ENCODE results near the gene CDH4.

Gene CDH4

GRCh38 chr20:61922411-61922810 is 670.4 kb downstream of the CDH4 start:
- no peak overlapping the region for H3K4me3 ChIP-seq (ENCODE audit: low read depth, low read length)
- peaks cover 4% of the 10 kb centered on the region for H3K36me3 ChIP-seq (ENCODE audit: control insufficient read depth, insufficient read depth, low read length)
- no peaks in the 10 kb centered on the region for H3K4me1 ChIP-seq (ENCODE audit: control insufficient read depth, insufficient read depth, low read length)
- H3K9me3 ChIP-seq (ENCODE audit: control insufficient read depth, insufficient read depth, low read length): no peaks in the 10 kb centered on the region
- no peaks in the 10 kb centered on the region for H3K27me3 ChIP-seq (ENCODE audit: control insufficient read depth, insufficient read depth, low read length)
- no peak overlapping the region for H3K9ac ChIP-seq (ENCODE audit: low read depth, low read length)

GRCh38 chr20:61922936-61923335 is 670.9 kb downstream of the CDH4 start:
- H3K9me3 ChIP-seq (ENCODE audit: control insufficient read depth, insufficient read depth, low read length): no peaks in the 10 kb centered on the region
- H3K36me3 ChIP-seq (ENCODE audit: control insufficient read depth, insufficient read depth, low read length): peaks cover 4% of the 10 kb centered on the region
- H3K4me3 ChIP-seq (ENCODE audit: low read depth, low read length): no peak overlapping the region
- H3K4me1 ChIP-seq (ENCODE audit: control insufficient read depth, insufficient read depth, low read length): no peaks in the 10 kb centered on the region
- H3K9ac ChIP-seq (ENCODE audit: low read depth, low read length): no peak overlapping the region
- no peaks in the 10 kb centered on the region for H3K27me3 ChIP-seq (ENCODE audit: control insufficient read depth, insufficient read depth, low read length)

GRCh38 chr20:61923371-61924166 is 671.5 kb downstream of the CDH4 start:
- no peak overlapping the region for H3K9ac ChIP-seq (ENCODE audit: low read depth, low read length)
- H3K9me3 ChIP-seq (ENCODE audit: control insufficient read depth, insufficient read depth, low read length): no peaks in the 10 kb centered on the region
- no peaks in the 10 kb centered on the region for H3K27me3 ChIP-seq (ENCODE audit: control insufficient read depth, insufficient read depth, low read length)
- no peak overlapping the region for H3K4me3 ChIP-seq (ENCODE audit: low read depth, low read length)
- peaks cover 4% of the 10 kb centered on the region for H3K36me3 ChIP-seq (ENCODE audit: control insufficient read depth, insufficient read depth, low read length)
- H3K4me1 ChIP-seq (ENCODE audit: control insufficient read depth, insufficient read depth, low read length): no peaks in the 10 kb centered on the region

GRCh38 chr20:61924211-61924857 is 672.3 kb downstream of the CDH4 start:
- Histone ChIP-seq H3K36me3 (ENCODE audit: control insufficient read depth, insufficient read depth, low read length) (peaks cover 4% of the 10 kb centered on the region), H3K4me3 (ENCODE audit: low read depth, low read length) (no peak overlapping the region), H3K27me3 (ENCODE audit: control insufficient read depth, insufficient read depth, low read length) (no peaks in the 10 kb centered on the region), H3K9me3 (ENCODE audit: control insufficient read depth, insufficient read depth, low read length) (no peaks in the 10 kb centered on the region), H3K4me1 (ENCODE audit: control insufficient read depth, insufficient read depth, low read length) (no peaks in the 10 kb centered on the region), H3K9ac (ENCODE audit: low read depth, low read length) (no peak overlapping the region)

GRCh38 chr20:61924858-61925554 is 672.9 kb downstream of the CDH4 start:
- peaks cover 6% of the 10 kb centered on the region for H3K36me3 ChIP-seq (ENCODE audit: control insufficient read depth, insufficient read depth, low read length)
- H3K4me1 ChIP-seq (ENCODE audit: control insufficient read depth, insufficient read depth, low read length): no peaks in the 10 kb centered on the region
- H3K9me3 ChIP-seq (ENCODE audit: control insufficient read depth, insufficient read depth, low read length): no peaks in the 10 kb centered on the region
- no peak overlapping the region for H3K4me3 ChIP-seq (ENCODE audit: low read depth, low read length)
- no peaks in the 10 kb centered on the region for H3K27me3 ChIP-seq (ENCODE audit: control insufficient read depth, insufficient read depth, low read length)
- no peak overlapping the region for H3K9ac ChIP-seq (ENCODE audit: low read depth, low read length)

- no peak overlapping the region for H3K4me3 ChIP-seq (ENCODE audit: low read depth, low read length)
- H3K9me3 ChIP-seq (ENCODE audit: control insufficient read depth, insufficient read depth, low read length): no peaks in the 10 kb centered on the region
- peaks cover 6% of the 10 kb centered on the region for H3K36me3 ChIP-seq (ENCODE audit: control insufficient read depth, insufficient read depth, low read length)
- H3K4me1 ChIP-seq (ENCODE audit: control insufficient read depth, insufficient read depth, low read length): no peaks in the 10 kb centered on the region
- no peaks in the 10 kb centered on the region for H3K27me3 ChIP-seq (ENCODE audit: control insufficient read depth, insufficient read depth, low read length)
- no peak overlapping the region for H3K9ac ChIP-seq (ENCODE audit: low read depth, low read length)
Observed at GRCh38 chr20:61925555-61926252, 673.6 kb downstream of the CDH4 start.

GRCh38 chr20:61926253-61926613 is 674.2 kb downstream of the CDH4 start:
- no peaks in the 10 kb centered on the region for H3K9me3 ChIP-seq (ENCODE audit: control insufficient read depth, insufficient read depth, low read length)
- H3K9ac ChIP-seq (ENCODE audit: low read depth, low read length): no peak overlapping the region
- H3K4me1 ChIP-seq (ENCODE audit: control insufficient read depth, insufficient read depth, low read length): no peaks in the 10 kb centered on the region
- no peak overlapping the region for H3K4me3 ChIP-seq (ENCODE audit: low read depth, low read length)
- H3K36me3 ChIP-seq (ENCODE audit: control insufficient read depth, insufficient read depth, low read length): peaks cover 6% of the 10 kb centered on the region
- no peaks in the 10 kb centered on the region for H3K27me3 ChIP-seq (ENCODE audit: control insufficient read depth, insufficient read depth, low read length)

- H3K27me3 ChIP-seq (ENCODE audit: control insufficient read depth, insufficient read depth, low read length): no peaks in the 10 kb centered on the region
- no peaks in the 10 kb centered on the region for H3K4me1 ChIP-seq (ENCODE audit: control insufficient read depth, insufficient read depth, low read length)
- H3K9ac ChIP-seq (ENCODE audit: low read depth, low read length): no peak overlapping the region
- H3K36me3 ChIP-seq (ENCODE audit: control insufficient read depth, insufficient read depth, low read length): peaks cover 6% of the 10 kb centered on the region
- no peak overlapping the region for H3K4me3 ChIP-seq (ENCODE audit: low read depth, low read length)
- H3K9me3 ChIP-seq (ENCODE audit: control insufficient read depth, insufficient read depth, low read length): no peaks in the 10 kb centered on the region
Observed at GRCh38 chr20:61926796-61927192, 674.7 kb downstream of the CDH4 start.

- H3K9ac ChIP-seq (ENCODE audit: low read depth, low read length): no peak overlapping the region
- no peaks in the 10 kb centered on the region for H3K27me3 ChIP-seq (ENCODE audit: control insufficient read depth, insufficient read depth, low read length)
- no peak overlapping the region for H3K4me3 ChIP-seq (ENCODE audit: low read depth, low read length)
- no peaks in the 10 kb centered on the region for H3K4me1 ChIP-seq (ENCODE audit: control insufficient read depth, insufficient read depth, low read length)
- H3K9me3 ChIP-seq (ENCODE audit: control insufficient read depth, insufficient read depth, low read length): no peaks in the 10 kb centered on the region
- peaks cover 6% of the 10 kb centered on the region for H3K36me3 ChIP-seq (ENCODE audit: control insufficient read depth, insufficient read depth, low read length)
Observed at GRCh38 chr20:61927193-61927825, 675.2 kb downstream of the CDH4 start.

GRCh38 chr20:61927826-61928541 is 675.9 kb downstream of the CDH4 start:
- H3K36me3 ChIP-seq (ENCODE audit: control insufficient read depth, insufficient read depth, low read length): peaks cover 6% of the 10 kb centered on the region
- no peaks in the 10 kb centered on the region for H3K9me3 ChIP-seq (ENCODE audit: control insufficient read depth, insufficient read depth, low read length)
- no peak overlapping the region for H3K4me3 ChIP-seq (ENCODE audit: low read depth, low read length)
- no peaks in the 10 kb centered on the region for H3K4me1 ChIP-seq (ENCODE audit: control insufficient read depth, insufficient read depth, low read length)
- no peaks in the 10 kb centered on the region for H3K27me3 ChIP-seq (ENCODE audit: control insufficient read depth, insufficient read depth, low read length)
- H3K9ac ChIP-seq (ENCODE audit: low read depth, low read length): no peak overlapping the region

GRCh38 chr20:61929561-61929960 is 677.5 kb downstream of the CDH4 start:
- Histone ChIP-seq H3K4me1 (ENCODE audit: control insufficient read depth, insufficient read depth, low read length) (no peaks in the 10 kb centered on the region), H3K9ac (ENCODE audit: low read depth, low read length) (no peak overlapping the region), H3K4me3 (ENCODE audit: low read depth, low read length) (no peak overlapping the region), H3K9me3 (ENCODE audit: control insufficient read depth, insufficient read depth, low read length) (no peaks in the 10 kb centered on the region), H3K36me3 (ENCODE audit: control insufficient read depth, insufficient read depth, low read length) (peaks cover 6% of the 10 kb centered on the region), H3K27me3 (ENCODE audit: control insufficient read depth, insufficient read depth, low read length) (no peaks in the 10 kb centered on the region)
